Retinal pigment epithelial cell (primary cell): ENCODE results near the gene SUN1.

ENCODE experiments used
- DNase-seq: peaks from one replicate; pipeline ENCODE4 v3.0.0-alpha.2; 2010; ENCODE audit warnings: low read depth
- H3K4me3 ChIP-seq: 2 replicates; pipeline ENCODE4 v1.5.1; 2011; ENCODE audit warnings: mild to moderate bottlenecking, low read length, control low read depth, moderate library complexity
- TF ChIP-seq, protein P1 (sequence below): conservative IDR thresholded peaks from 2 replicates; pipeline ENCODE4 v1.5.1; 2011; ENCODE audit warnings: low read depth, low read length, control low read depth, inconsistent platforms

Gene SUN1

DNA sequence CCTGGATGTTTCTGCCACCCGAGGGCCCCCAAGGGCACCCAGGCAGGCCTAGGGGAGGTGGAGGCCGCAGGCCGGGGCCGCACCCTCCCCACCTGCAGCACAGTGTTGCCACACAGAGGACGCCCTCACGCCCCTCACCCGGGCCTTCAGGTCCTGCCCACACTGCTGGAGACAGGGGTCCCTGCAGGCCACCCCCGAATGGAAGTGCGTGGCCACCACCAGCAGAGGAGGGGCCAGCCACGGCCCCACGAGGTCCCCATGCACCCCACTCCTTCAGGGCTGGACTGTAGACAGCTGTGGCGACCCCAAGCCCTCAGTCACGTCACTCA is 86.8 kb downstream of the SUN1 start:
- no peak overlapping the region for H3K4me3 ChIP-seq
- TF ChIP-seq, protein P1, sequence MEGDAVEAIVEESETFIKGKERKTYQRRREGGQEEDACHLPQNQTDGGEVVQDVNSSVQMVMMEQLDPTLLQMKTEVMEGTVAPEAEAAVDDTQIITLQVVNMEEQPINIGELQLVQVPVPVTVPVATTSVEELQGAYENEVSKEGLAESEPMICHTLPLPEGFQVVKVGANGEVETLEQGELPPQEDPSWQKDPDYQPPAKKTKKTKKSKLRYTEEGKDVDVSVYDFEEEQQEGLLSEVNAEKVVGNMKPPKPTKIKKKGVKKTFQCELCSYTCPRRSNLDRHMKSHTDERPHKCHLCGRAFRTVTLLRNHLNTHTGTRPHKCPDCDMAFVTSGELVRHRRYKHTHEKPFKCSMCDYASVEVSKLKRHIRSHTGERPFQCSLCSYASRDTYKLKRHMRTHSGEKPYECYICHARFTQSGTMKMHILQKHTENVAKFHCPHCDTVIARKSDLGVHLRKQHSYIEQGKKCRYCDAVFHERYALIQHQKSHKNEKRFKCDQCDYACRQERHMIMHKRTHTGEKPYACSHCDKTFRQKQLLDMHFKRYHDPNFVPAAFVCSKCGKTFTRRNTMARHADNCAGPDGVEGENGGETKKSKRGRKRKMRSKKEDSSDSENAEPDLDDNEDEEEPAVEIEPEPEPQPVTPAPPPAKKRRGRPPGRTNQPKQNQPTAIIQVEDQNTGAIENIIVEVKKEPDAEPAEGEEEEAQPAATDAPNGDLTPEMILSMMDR, result no peak
- DNase-seq, result no peak

- no peak for DNase-seq
Observed at GRCh38 chr7:919924-920341, 87.7 kb downstream of the SUN1 start.

GRCh38 chr7:920351-921070 is 88.2 kb downstream of the SUN1 start:
- TF ChIP-seq, protein P1, result no peak
- H3K4me3 ChIP-seq, result no peak overlapping the region
- DNase-seq, result no peak

More at GRCh38 chr7:919924-920341, 87.7 kb downstream of the SUN1 start:
- TF ChIP-seq, protein P1, result no peak
- H3K4me3 ChIP-seq, result no peak overlapping the region

GRCh38 chr7:921071-921461 is 88.8 kb downstream of the SUN1 start:
- TF ChIP-seq, protein P1, result no peak
- DNase-seq, result no peak
- H3K4me3 ChIP-seq, result no peak overlapping the region

GRCh38 chr7:921581-922333 is 89.5 kb downstream of the SUN1 start:
- TF ChIP-seq, protein P1, result no peak
- no peak for DNase-seq
- no peak overlapping the region for H3K4me3 ChIP-seq

DNA sequence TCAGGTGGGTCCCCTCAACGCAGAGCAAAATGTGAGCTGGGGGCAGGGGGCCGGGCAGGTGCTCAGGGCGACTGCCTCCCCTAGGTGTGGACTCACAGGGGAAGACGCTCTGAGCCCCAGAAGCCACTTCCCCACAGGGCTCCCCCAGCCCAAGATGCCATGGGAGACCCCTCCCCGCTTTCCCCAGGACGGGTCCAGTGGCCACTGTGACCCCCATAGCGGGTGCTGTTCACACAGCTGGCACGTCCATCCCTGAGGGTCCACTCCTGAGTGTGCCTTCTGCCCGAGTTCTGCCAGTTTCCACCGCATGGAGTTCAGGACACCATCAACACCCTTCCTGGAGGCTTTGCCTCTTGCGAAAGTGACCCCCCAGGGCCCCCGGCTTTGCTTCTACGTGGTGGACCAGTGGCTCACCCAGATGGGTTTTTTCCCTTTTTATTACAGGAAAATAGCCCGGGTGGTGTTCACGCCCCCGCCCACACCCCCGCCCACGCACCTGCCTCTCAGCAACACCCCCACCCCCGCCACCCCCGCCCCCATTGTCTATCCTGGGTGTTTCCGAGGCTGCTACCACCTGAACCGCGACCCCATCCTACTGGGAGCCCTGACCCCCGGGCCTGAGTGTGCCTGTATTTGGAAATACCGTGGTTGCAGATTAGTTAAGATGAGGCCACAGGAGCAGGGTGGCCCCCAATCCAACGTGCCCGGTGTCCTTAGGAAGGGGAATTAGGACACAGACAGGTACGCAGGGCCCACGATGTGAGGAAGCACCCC is 90.2 kb downstream of the SUN1 start:
- no peak overlapping the region for H3K4me3 ChIP-seq
- no peak for DNase-seq
- TF ChIP-seq, protein P1, result no peak
